LoVo (cell line): ENCODE data around the gene KCNG4.
"Not testable (repeated sequence)": the region's sequence is repeated elsewhere in the genome, so short reads cannot be mapped to it uniquely, and the experiment has no call there.

Experiments
- DNase-seq: peaks from one replicate; pipeline ENCODE4 v3.0.0-alpha.2; 2016; ENCODE audit warnings: low spot score

Gene KCNG4

GRCh38 chr16:84234321-84235241 lies 5.2 kb downstream of the KCNG4 start:
- DNase-seq, result no peak

GRCh38 chr16:84233748-84234147 lies 6.1 kb downstream of the KCNG4 start:
- no peak for DNase-seq

GRCh38 chr16:84232969-84233368 lies 6.8 kb downstream of the KCNG4 start:
- DNase-seq, result no peak

- no peak for DNase-seq
Measured at GRCh38 chr16:84232060-84232459, 7.8 kb downstream of the KCNG4 start.

- no peak for DNase-seq
Measured at GRCh38 chr16:84229471-84229870, 10.3 kb downstream of the KCNG4 start.

- DNase-seq, result peak; percentile 17
Measured at GRCh38 chr16:84228256-84228838, 11.5 kb downstream of the KCNG4 start.

GRCh38 chr16:84227548-84227947 lies 12.3 kb downstream of the KCNG4 start:
- DNase-seq, result no peak

GRCh38 chr16:84226026-84226425 lies 13.8 kb downstream of the KCNG4 start:
- no peak for DNase-seq

GRCh38 chr16:84225571-84225970 lies 14.2 kb downstream of the KCNG4 start:
- no peak for DNase-seq

GRCh38 chr16:84225126-84225525 lies 14.7 kb downstream of the KCNG4 start:
- no peak for DNase-seq

GRCh38 chr16:84224554-84224953 lies 15.3 kb downstream of the KCNG4 start:
- DNase-seq, result no peak

- no peak for DNase-seq
Measured at GRCh38 chr16:84223456-84223855, 16.4 kb downstream of the KCNG4 start.

GRCh38 chr16:84220851-84221250 lies 19.0 kb downstream of the KCNG4 start:
- no peak for DNase-seq

- no peak for DNase-seq
Measured at GRCh38 chr16:84218956-84219355, 20.9 kb downstream of the KCNG4 start.

GRCh38 chr16:84218176-84218823 lies 21.5 kb downstream of the KCNG4 start:
- DNase-seq, result no peak

- not testable (repeated sequence) for DNase-seq
Measured at GRCh38 chr16:84216144-84216543, 23.7 kb downstream of the KCNG4 start.

- no peak for DNase-seq
Measured at GRCh38 chr16:84215531-84215930, 24.3 kb downstream of the KCNG4 start.

- no peak for DNase-seq
Measured at GRCh38 chr16:84214451-84215066, 25.3 kb downstream of the KCNG4 start.

- no peak for DNase-seq
Measured at GRCh38 chr16:84212631-84213030, 27.2 kb downstream of the KCNG4 start.

GRCh38 chr16:84212154-84212553 lies 27.7 kb downstream of the KCNG4 start:
- DNase-seq, result no peak

GRCh38 chr16:84209989-84210388 lies 29.8 kb downstream of the KCNG4 start:
- no peak for DNase-seq

GRCh38 chr16:84207879-84208278 lies 31.9 kb downstream of the KCNG4 start:
- DNase-seq, result no peak

- DNase-seq, result no peak
Measured at GRCh38 chr16:84207251-84207650, 32.6 kb downstream of the KCNG4 start.
